PC-3 (cell line): ENCODE results near the gene FCGR1A. TPM values are rescaled to one million over a fixed set of nuclear protein-coding genes. Genes with fewer than 3 reads are reported as not detected.
"Not testable (repeated sequence)": the region's sequence is repeated elsewhere in the genome, so short reads cannot be mapped to it uniquely, and the experiment has no call there.

Source experiments
- ATAC-seq: fragments of 200-7000 bp; cut with Tn5 transposase; 2 replicates; pipeline ENCODE4 v1.9.1; 2020; ENCODE audit warnings: mild to moderate bottlenecking, moderate library complexity
- BruUV-seq: library from RNA; stranded (reverse); fragments of 400-500 nt; replicated peaks from 2 replicates; lab custom pipeline; 2021; lab: Mats Ljungman, UMichigan
- CTCF ChIA-PET: fragments of 300-600 bp; sonication (Branson Sonifier 250); formaldehyde crosslinking; loops from one replicate; lab custom pipeline; 2022; ENCODE audit warnings: antibody characterized with exemption; lab: Charles Lee
- POLR2A ChIA-PET: fragments of 300-600 bp; sonication (Branson Sonifier 250); formaldehyde crosslinking; loops from one replicate; lab custom pipeline; 2022; ENCODE audit warnings: antibody characterized with exemption; ENCODE audit not compliant: unreplicated experiment; lab: Charles Lee
- DNase-seq: peaks from one replicate; pipeline ENCODE4 v3.0.0-alpha.2; 2015
- H2AFZ ChIP-seq: fragments of 300-600 bp; sonication (generic); 2 replicates; pipeline ENCODE4 v1.6.0; 2016; ENCODE audit warnings: antibody characterized with exemption, low read length
- H3F3A ChIP-seq: fragments of 300-600 bp; sonication (generic); one replicate; pipeline ENCODE4 v1.6.0; 2017; ENCODE audit warnings: antibody characterized with exemption, low read length, control low read depth, mild to moderate bottlenecking; ENCODE audit not compliant: unreplicated experiment
- H3K27ac ChIP-seq: fragments of 300-600 bp; sonication (generic); 2 replicates; pipeline ENCODE4 v1.5.1; 2016; ENCODE audit warnings: mild to moderate bottlenecking, low read length
- H3K27me3 ChIP-seq: fragments of 300-600 bp; sonication (generic); 2 replicates; pipeline ENCODE4 v1.6.1; 2016; ENCODE audit warnings: low read length, mixed read lengths
- H3K36me3 ChIP-seq: fragments of 300-600 bp; sonication (generic); 2 replicates; pipeline ENCODE4 v1.6.1; 2016; ENCODE audit warnings: low read depth, mixed run types, low read length, mixed read lengths
- H3K4me1 ChIP-seq: fragments of 300-600 bp; sonication (generic); 2 replicates; pipeline ENCODE4 v1.5.1; 2016; ENCODE audit warnings: low read length; ENCODE audit not compliant: insufficient read depth
- H3K4me2 ChIP-seq: fragments of 300-600 bp; sonication (generic); 2 replicates; pipeline ENCODE4 v1.6.0; 2016; ENCODE audit warnings: low read length
- H3K4me3 ChIP-seq: fragments of 300-600 bp; sonication (generic); 2 replicates; pipeline ENCODE4 v1.5.1; 2016; ENCODE audit warnings: mild to moderate bottlenecking, low read length, mixed read lengths
- H3K79me2 ChIP-seq: fragments of 300-600 bp; sonication (generic); 2 replicates; pipeline ENCODE4 v1.6.1; 2017; ENCODE audit warnings: low read length, mixed read lengths
- H3K9ac ChIP-seq: fragments of 300-600 bp; sonication (generic); 2 replicates; pipeline ENCODE4 v1.6.0; 2016; ENCODE audit warnings: mild to moderate bottlenecking, low read length
- H3K9me2 ChIP-seq: fragments of 300-600 bp; sonication (generic); replicated peaks from 2 replicates; pipeline ENCODE4 v1.6.1; 2016; ENCODE audit warnings: mixed run types, low read length, mixed read lengths
- H3K9me3 ChIP-seq: fragments of 300-600 bp; sonication (generic); 2 replicates; pipeline ENCODE4 v1.6.1; 2016; ENCODE audit warnings: low read length, mixed read lengths
- H4K20me1 ChIP-seq: fragments of 300-600 bp; sonication (generic); 2 replicates; pipeline ENCODE4 v1.6.1; 2016; ENCODE audit warnings: low read length, mixed read lengths
- intact Hi-C: fragments of 100-400 bp; cut with micrococcal nuclease; formaldehyde crosslinking; loops from 2 replicates; pipeline ENCODE4 v1.9.0; 2023
- total RNA-seq: library from RNA; depleted of rRNA; stranded (reverse); fragments of >200 nt; gene quantifications from 2 replicates; pipeline ENCODE4 v1.2.3, GENCODE V29; 2014

The FCGR1A gene
- total RNA-seq, 1 experiment from 2014 or later, result not detected

- H3K4me1 ChIP-seq, H3K27ac ChIP-seq, H3K9me2 ChIP-seq, CTCF ChIA-PET, H3K36me3 ChIP-seq, DNase-seq, ATAC-seq, H3F3A ChIP-seq, H3K9me3 ChIP-seq, intact Hi-C loops, H3K79me2 ChIP-seq, H3K9ac ChIP-seq, H3K27me3 ChIP-seq, BruUV-seq, H3K4me3 ChIP-seq, H4K20me1 ChIP-seq, H2AFZ ChIP-seq, POLR2A ChIA-PET, H3K4me2 ChIP-seq: not testable (repeated sequence)
Measured at GRCh38 chr1:149801628-149802027, 19.1 kb downstream of the FCGR1A start.

- H3K4me1 ChIP-seq, H3K79me2 ChIP-seq, DNase-seq, BruUV-seq, ATAC-seq, intact Hi-C loops, H3K4me3 ChIP-seq, H2AFZ ChIP-seq, H3K9me2 ChIP-seq, H3K27me3 ChIP-seq, H3K4me2 ChIP-seq, H3K9ac ChIP-seq, H3K9me3 ChIP-seq, POLR2A ChIA-PET, H3K27ac ChIP-seq, CTCF ChIA-PET, H3K36me3 ChIP-seq, H3F3A ChIP-seq, H4K20me1 ChIP-seq: not testable (repeated sequence)
Measured at GRCh38 chr1:149804417-149805080, 22.1 kb downstream of the FCGR1A start.

GRCh38 chr1:149810697-149811405 lies 28.4 kb downstream of the FCGR1A start:
- H3K27me3 ChIP-seq, H3K36me3 ChIP-seq, H3K9me3 ChIP-seq, intact Hi-C loops, H4K20me1 ChIP-seq, H3F3A ChIP-seq, H3K79me2 ChIP-seq, H3K9me2 ChIP-seq, H3K4me1 ChIP-seq, CTCF ChIA-PET, H2AFZ ChIP-seq, BruUV-seq: not testable (repeated sequence)
- DNase-seq (peak; percentile 37), ATAC-seq (peak; percentile 16)
- POLR2A ChIA-PET, result interaction anchor here (0.6 kb wide), 1 partner anchor 76 kb away, joined by 3 read pairs; a partner anchor contains a TSS
- Histone ChIP-seq H3K27ac (peak overlapping the region; percentile 26; the same call in 1 of the 2 replicates), H3K4me3 (peak overlapping the region; percentile 66), H3K4me2 (peak overlapping the region; percentile 85), H3K9ac (0 out of 2 replicates have a peak overlapping the region, but pooled peaks have one; percentile 27)

GRCh38 chr1:149811514-149811889 lies 29.0 kb downstream of the FCGR1A start:
- H3K27me3 ChIP-seq, H3K79me2 ChIP-seq, H2AFZ ChIP-seq, H3K9me2 ChIP-seq, H3F3A ChIP-seq, intact Hi-C loops, POLR2A ChIA-PET, CTCF ChIA-PET, H3K9ac ChIP-seq, BruUV-seq, H3K36me3 ChIP-seq, H4K20me1 ChIP-seq, H3K4me1 ChIP-seq, H3K9me3 ChIP-seq: not testable (repeated sequence)
- ATAC-seq, result peak; percentile 16
- DNase-seq, result peak; percentile 55
- peak overlapping the region; percentile 85 for H3K4me2 ChIP-seq
- H3K27ac ChIP-seq, result 0 out of 2 replicates have a peak overlapping the region, but pooled peaks have one; percentile 18
- peak overlapping the region; percentile 66 for H3K4me3 ChIP-seq

GRCh38 chr1:149811890-149812829 lies 29.7 kb downstream of the FCGR1A start:
- H4K20me1 ChIP-seq, H3K4me1 ChIP-seq, H3K9me2 ChIP-seq, H3F3A ChIP-seq, H3K36me3 ChIP-seq, H3K9me3 ChIP-seq, POLR2A ChIA-PET, H3K27me3 ChIP-seq, intact Hi-C loops, H2AFZ ChIP-seq, H3K79me2 ChIP-seq, CTCF ChIA-PET: not testable (repeated sequence)
- DNase-seq (peak; percentile 98), ATAC-seq (peak; percentile 76)
- peak overlapping the region; percentile 61 for H3K27ac ChIP-seq
- H3K4me3 ChIP-seq, result peak overlapping the region; percentile 67
- H3K9ac ChIP-seq, result peak overlapping the region; percentile 74
- peak overlapping the region; percentile 85 for H3K4me2 ChIP-seq
- BruUV-seq, result TSS peak; percentile 69
